Parathyroid adenoma (tissue), 2 donors: ENCODE results near the gene C14orf180.

Source experiments
- H2AFZ ChIP-seq: fragments of 300-600 bp; sonication (generic); one replicate; pipeline ENCODE4 v1.7.0; 2017; ENCODE audit warnings: antibody characterized with exemption, mild to moderate bottlenecking
- H3K27ac ChIP-seq: fragments of 300-600 bp; sonication (generic); one replicate; pipeline ENCODE4 v1.7.0; 2017
- H3K27me3 ChIP-seq: fragments of 300-600 bp; sonication (generic); one replicate; pipeline ENCODE4 v1.7.0; 2017; ENCODE audit warnings: low read length; ENCODE audit not compliant: control insufficient read depth, insufficient read depth
- H3K36me3 ChIP-seq: fragments of 300-600 bp; sonication (generic); one replicate; pipeline ENCODE4 v1.7.0; 2017; ENCODE audit warnings: low read length; ENCODE audit not compliant: control insufficient read depth, insufficient read depth
- H3K4me1 ChIP-seq: fragments of 300-600 bp; sonication (generic); one replicate; pipeline ENCODE4 v1.7.0; 2017; ENCODE audit warnings: control low read depth
- H3K4me2 ChIP-seq: fragments of 300-600 bp; sonication (generic); one replicate; pipeline ENCODE4 v1.7.0; 2017; ENCODE audit warnings: low read length
- H3K4me3 ChIP-seq: fragments of 300-600 bp; sonication (generic); one replicate; pipeline ENCODE4 v1.7.0; 2017; ENCODE audit warnings: low read depth, low read length
- H3K79me2 ChIP-seq: fragments of 300-600 bp; sonication (generic); one replicate; pipeline ENCODE4 v1.7.0; 2017; ENCODE audit warnings: control low read depth
- H3K9ac ChIP-seq: fragments of 300-600 bp; sonication (generic); one replicate; pipeline ENCODE4 v1.7.0; 2017; ENCODE audit warnings: mild to moderate bottlenecking
- H3K9me3 ChIP-seq: fragments of 300-600 bp; sonication (generic); one replicate; pipeline ENCODE4 v1.7.0; 2017; ENCODE audit warnings: low read length; ENCODE audit not compliant: control insufficient read depth
- CTCF ChIP-seq: fragments of 300-600 bp; sonication (generic); IDR thresholded peaks from one replicate; pipeline ENCODE4 v1.7.0; 2017; ENCODE audit warnings: antibody characterized with exemption, mild to moderate bottlenecking
- donor health status: primary hyperparathyroidism.

C14orf180 gene

GRCh38 chr14:104592292-104592672, 12.7 kb downstream of the C14orf180 start:
- no peak for TF ChIP-seq CTCF

GRCh38 chr14:104592785-104593184, 13.2 kb downstream of the C14orf180 start:
- no peaks in the 10 kb centered on the region for H3K36me3 ChIP-seq
- H2AFZ ChIP-seq: no peak overlapping the region
- H3K4me3 ChIP-seq: no peak overlapping the region
- no peaks in the 10 kb centered on the region for H3K9me3 ChIP-seq
- H3K27me3 ChIP-seq: no peaks in the 10 kb centered on the region
- no peak overlapping the region for H3K27ac ChIP-seq
- no peak for TF ChIP-seq CTCF
- H3K9ac ChIP-seq: no peak overlapping the region
- peaks cover 4% of the 10 kb centered on the region for H3K4me1 ChIP-seq
- no peak overlapping the region for H3K4me2 ChIP-seq
- no peaks in the 10 kb centered on the region for H3K79me2 ChIP-seq

More at GRCh38 chr14:104592292-104592672, 12.7 kb downstream of the C14orf180 start:
- Histone ChIP-seq H3K27me3 (no peaks in the 10 kb centered on the region), H3K4me1 (peaks cover 3% of the 10 kb centered on the region), H3K9me3 (no peaks in the 10 kb centered on the region), H3K27ac (no peak overlapping the region), H3K4me3 (no peak overlapping the region), H3K79me2 (no peaks in the 10 kb centered on the region), H3K9ac (no peak overlapping the region), H3K4me2 (no peak overlapping the region), H2AFZ (no peak overlapping the region), H3K36me3 (no peaks in the 10 kb centered on the region)

GRCh38 chr14:104593241-104593701, 13.7 kb downstream of the C14orf180 start:
- Histone ChIP-seq H3K36me3 (no peaks in the 10 kb centered on the region), H3K27ac (no peak overlapping the region), H3K27me3 (no peaks in the 10 kb centered on the region), H3K4me3 (no peak overlapping the region), H3K9ac (no peak overlapping the region), H2AFZ (no peak overlapping the region), H3K9me3 (no peaks in the 10 kb centered on the region), H3K4me1 (peaks cover 7% of the 10 kb centered on the region), H3K79me2 (no peaks in the 10 kb centered on the region), H3K4me2 (no peak overlapping the region)
- TF ChIP-seq CTCF: no peak

- H3K27me3 ChIP-seq: no peaks in the 10 kb centered on the region
- no peak overlapping the region for H3K9ac ChIP-seq
- H3K79me2 ChIP-seq: no peaks in the 10 kb centered on the region
- H3K4me1 ChIP-seq: peaks cover 10% of the 10 kb centered on the region
- no peaks in the 10 kb centered on the region for H3K36me3 ChIP-seq
- H3K4me2 ChIP-seq: no peak overlapping the region
- no peaks in the 10 kb centered on the region for H3K9me3 ChIP-seq
- TF ChIP-seq CTCF: no peak
- H2AFZ ChIP-seq: no peak overlapping the region
- no peak overlapping the region for H3K4me3 ChIP-seq
- H3K27ac ChIP-seq: no peak overlapping the region
Observed at GRCh38 chr14:104593710-104594136, 14.2 kb downstream of the C14orf180 start.

GRCh38 chr14:104594310-104595046, 14.9 kb downstream of the C14orf180 start:
- no peak for TF ChIP-seq CTCF

More at GRCh38 chr14:104594310-104595046, 14.9 kb downstream of the C14orf180 start:
- Histone ChIP-seq H3K4me2 (no peak overlapping the region), H3K79me2 (no peaks in the 10 kb centered on the region), H2AFZ (no peak overlapping the region), H3K4me3 (no peak overlapping the region), H3K36me3 (no peaks in the 10 kb centered on the region), H3K27me3 (no peaks in the 10 kb centered on the region), H3K9ac (no peak overlapping the region), H3K9me3 (no peaks in the 10 kb centered on the region), H3K27ac (no peak overlapping the region), H3K4me1 (peaks cover 13% of the 10 kb centered on the region)
